NB4 (cell line): Measurements from ENCODE around the gene GART.

Experiments
- TF ChIP-seq, protein P1 (sequence below): IDR thresholded peaks from one replicate; pipeline ENCODE4 v1.5.1; 2012; ENCODE audit warnings: low read depth, low read length
- TF ChIP-seq, protein P2 (sequence below): IDR thresholded peaks from 2 replicates; pipeline ENCODE4 v1.6.1; 2011; ENCODE audit warnings: low read depth, low read length

DNA sequence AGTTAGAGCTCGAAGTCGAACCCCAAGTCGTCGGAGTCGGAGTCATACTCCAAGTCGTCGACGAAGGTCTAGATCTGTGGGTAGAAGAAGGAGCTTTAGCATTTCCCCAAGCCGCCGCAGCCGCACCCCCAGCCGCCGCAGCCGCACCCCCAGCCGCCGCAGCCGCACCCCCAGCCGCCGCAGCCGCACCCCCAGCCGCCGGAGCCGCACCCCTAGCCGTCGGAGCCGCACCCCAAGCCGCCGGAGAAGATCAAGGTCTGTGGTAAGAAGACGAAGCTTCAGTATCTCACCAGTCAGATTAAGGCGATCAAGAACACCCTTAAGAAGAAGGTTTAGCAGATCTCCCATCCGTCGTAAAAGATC is 13.0 kb upstream of the GART start:
- TF ChIP-seq, protein P1, sequence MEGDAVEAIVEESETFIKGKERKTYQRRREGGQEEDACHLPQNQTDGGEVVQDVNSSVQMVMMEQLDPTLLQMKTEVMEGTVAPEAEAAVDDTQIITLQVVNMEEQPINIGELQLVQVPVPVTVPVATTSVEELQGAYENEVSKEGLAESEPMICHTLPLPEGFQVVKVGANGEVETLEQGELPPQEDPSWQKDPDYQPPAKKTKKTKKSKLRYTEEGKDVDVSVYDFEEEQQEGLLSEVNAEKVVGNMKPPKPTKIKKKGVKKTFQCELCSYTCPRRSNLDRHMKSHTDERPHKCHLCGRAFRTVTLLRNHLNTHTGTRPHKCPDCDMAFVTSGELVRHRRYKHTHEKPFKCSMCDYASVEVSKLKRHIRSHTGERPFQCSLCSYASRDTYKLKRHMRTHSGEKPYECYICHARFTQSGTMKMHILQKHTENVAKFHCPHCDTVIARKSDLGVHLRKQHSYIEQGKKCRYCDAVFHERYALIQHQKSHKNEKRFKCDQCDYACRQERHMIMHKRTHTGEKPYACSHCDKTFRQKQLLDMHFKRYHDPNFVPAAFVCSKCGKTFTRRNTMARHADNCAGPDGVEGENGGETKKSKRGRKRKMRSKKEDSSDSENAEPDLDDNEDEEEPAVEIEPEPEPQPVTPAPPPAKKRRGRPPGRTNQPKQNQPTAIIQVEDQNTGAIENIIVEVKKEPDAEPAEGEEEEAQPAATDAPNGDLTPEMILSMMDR, result no peak
- TF ChIP-seq, protein P2, sequence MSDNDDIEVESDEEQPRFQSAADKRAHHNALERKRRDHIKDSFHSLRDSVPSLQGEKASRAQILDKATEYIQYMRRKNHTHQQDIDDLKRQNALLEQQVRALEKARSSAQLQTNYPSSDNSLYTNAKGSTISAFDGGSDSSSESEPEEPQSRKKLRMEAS, result no peak
